CD4-positive, alpha-beta memory T cell (primary cell): ENCODE data around the gene UVSSA. TPM values are rescaled to one million over a fixed set of nuclear protein-coding genes. Genes with fewer than 3 reads are reported as not detected.
"Not testable (repeated sequence)": the region's sequence is repeated elsewhere in the genome, so short reads cannot be mapped to it uniquely, and the experiment has no call there.

Source experiments
- CTCF ChIA-PET: fragments of 350-600 bp; sonication (Branson Sonifier 250); formaldehyde crosslinking; loops from one replicate; lab custom pipeline; 2021; ENCODE audit warnings: inconsistent platforms; ENCODE audit not compliant: partially characterized antibody; lab: Charles Lee
- POLR2A ChIA-PET: fragments of 350-600 bp; sonication (Branson Sonifier 250); formaldehyde crosslinking; loops from one replicate; lab custom pipeline; 2021; ENCODE audit not compliant: partially characterized antibody; lab: Charles Lee
- DNase-seq, 5 donors: peaks; one replicate each; pipeline versions ENCODE4 v3.0.0 to v3.0.0-alpha.2; 2020 to 2022; ENCODE audit warnings: mixed read lengths in 1 of 5
- H3K27ac ChIP-seq: one replicate; pipeline ENCODE4 v1.7.0; 2013; ENCODE audit warnings: low read depth, low read length
- H3K27me3 ChIP-seq: 2 replicates; pipeline ENCODE4 v1.7.0; 2013; ENCODE audit warnings: mild to moderate bottlenecking, low read length, moderate library complexity; ENCODE audit not compliant: insufficient read depth
- H3K36me3 ChIP-seq: 2 replicates; pipeline ENCODE4 v1.7.0; 2013; ENCODE audit warnings: mild to moderate bottlenecking, low read length, moderate library complexity; ENCODE audit not compliant: insufficient read depth
- H3K4me1 ChIP-seq: 2 replicates; pipeline ENCODE4 v1.7.0; 2013; ENCODE audit warnings: mild to moderate bottlenecking, low read length, moderate library complexity; ENCODE audit not compliant: insufficient read depth
- H3K4me3 ChIP-seq, 2 donors: one replicate each; pipeline ENCODE4 v1.7.0; 2013; ENCODE audit warnings: low read length in 2 of 2, mild to moderate bottlenecking in 1 of 2
- H3K9me3 ChIP-seq, 2 donors: one replicate each; pipeline ENCODE4 v1.7.0; 2013; ENCODE audit warnings: low read length in 2 of 2, control low read depth in 1 of 2; ENCODE audit not compliant: control insufficient read depth in 1 of 2
- H3K27ac Mint-ChIP-seq, 7 donors: one replicate each; pipeline ENCODE4 v1.8.0; 2020 to 2021; ENCODE audit warnings: mixed read lengths in 7 of 7, mild to moderate bottlenecking in 6 of 7, inconsistent platforms in 3 of 7, moderate library complexity in 3 of 7
- H3K27me3 Mint-ChIP-seq, 2 donors: one replicate each; pipeline ENCODE4 v1.8.0; 2020 to 2021; ENCODE audit warnings: mixed read lengths in 2 of 2
- H3K36me3 Mint-ChIP-seq, 2 donors: one replicate each; pipeline ENCODE4 v1.8.0; 2020 to 2021; ENCODE audit warnings: mixed read lengths in 2 of 2, inconsistent platforms in 1 of 2, mild to moderate bottlenecking in 1 of 2
- H3K4me1 Mint-ChIP-seq, 4 donors: one replicate each; pipeline ENCODE4 v1.8.0; 2020 to 2021; ENCODE audit warnings: mixed read lengths in 4 of 4, mild to moderate bottlenecking in 1 of 4
- H3K4me3 Mint-ChIP-seq, 8 donors: one replicate each; pipeline ENCODE4 v1.8.0; 2020 to 2021; ENCODE audit warnings: mixed read lengths in 8 of 8, mild to moderate bottlenecking in 7 of 8, moderate library complexity in 6 of 8, inconsistent platforms in 3 of 8
- H3K9me3 Mint-ChIP-seq, 8 donors: one replicate each; pipeline ENCODE4 v1.8.0; 2020 to 2021; ENCODE audit warnings: mixed read lengths in 8 of 8, mild to moderate bottlenecking in 5 of 8, inconsistent platforms in 3 of 8, moderate library complexity in 1 of 8
- intact Hi-C: fragments of 100-400 bp; cut with micrococcal nuclease; formaldehyde crosslinking; loops from one replicate; pipeline ENCODE4 v1.15.1; 2023
- polyA plus RNA-seq, 2 donors: library from polyadenylated mRNA; unstranded; fragments of 300-500 nt; fragmentation: Illumina TruSeq; gene quantifications; one replicate each; pipeline ENCODE4 v1.2.3, GENCODE V29; 2021
- total RNA-seq, 2 experiments: library from RNA; stranded (reverse); gene quantifications; one replicate each; pipeline ENCODE4 v1.2.3, GENCODE V29; 2021

The UVSSA gene
- total and polyA plus RNA-seq, 4 experiments from 2014 or later, result 2.4 to 44.6 (median 25.6) TPM

- Mint-ChIP-seq H3K4me1 (peaks cover 0 to 4% (median under 1%) of the 10 kb centered on the region in 4 donors), H3K36me3 (peaks cover 33 to 36% of the 10 kb centered on the region in 2 donors), H3K27me3 (no peaks in the 10 kb centered on the region), H3K4me3 (no peak overlapping the region), H3K9me3 (peaks cover 0 to 2% (median 0%) of the 10 kb centered on the region in 8 donors), H3K27ac (no peak overlapping the region)
- DNase-seq, result peak in 1 of 5 donors; percentile 13
- Histone ChIP-seq H3K27ac (no peak overlapping the region), H3K9me3 (no peaks in the 10 kb centered on the region), H3K4me3 (no peak overlapping the region), H3K36me3 (no peaks in the 10 kb centered on the region), H3K27me3 (no peaks in the 10 kb centered on the region), H3K4me1 (no peaks in the 10 kb centered on the region)
- CTCF ChIA-PET, result interaction anchor here (1.7 kb wide), 1 partner anchor 12 kb away, joined by 3 read pairs; no protein-coding TSS in a partner anchor
- POLR2A ChIA-PET, result no interaction called here
- intact Hi-C loops, result no loop called here
These were observed 21.5 kb downstream of the UVSSA start for GRCh38 chr4:1368421-1369090.

DNA sequence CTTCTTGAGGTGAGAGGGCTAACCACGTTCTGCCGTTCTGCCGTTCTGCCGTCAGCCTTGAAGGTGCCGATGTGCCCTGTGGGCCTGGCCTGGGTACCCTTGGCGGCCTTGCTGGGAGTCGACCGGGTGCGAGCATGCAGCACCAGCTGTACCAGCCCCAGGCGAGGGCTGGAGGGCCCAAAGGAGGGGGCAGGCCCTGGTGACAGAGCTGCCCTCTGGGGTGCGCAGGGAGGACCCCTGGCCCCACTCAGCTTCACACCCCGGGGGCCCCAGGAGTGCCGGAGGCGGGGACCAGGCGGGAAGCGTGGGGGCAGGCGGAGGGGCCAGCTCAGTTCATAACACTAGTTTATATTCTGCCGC, 22.1 kb downstream of the UVSSA start:
- intact Hi-C loops, result no loop called here
- H3K36me3 Mint-ChIP-seq, result peaks cover 38 to 40% of the 10 kb centered on the region in 2 donors
- Histone ChIP-seq H3K27ac (no peak overlapping the region), H3K36me3 (no peaks in the 10 kb centered on the region), H3K9me3 (no peaks in the 10 kb centered on the region), H3K27me3 (no peaks in the 10 kb centered on the region), H3K4me1 (no peaks in the 10 kb centered on the region), H3K4me3 (no peak overlapping the region)
- DNase-seq, result peak in 1 of 5 donors; percentile 2
- peaks cover 0 to 4% (median 0%) of the 10 kb centered on the region in 4 donors for H3K4me1 Mint-ChIP-seq
- H3K4me3 Mint-ChIP-seq, result no peak overlapping the region
- no peaks in the 10 kb centered on the region for H3K27me3 Mint-ChIP-seq
- CTCF ChIA-PET, result interaction anchor here (1.7 kb wide), 1 partner anchor 13 kb away, joined by 3 read pairs; no protein-coding TSS in a partner anchor
- peaks cover 0 to 2% (median 0%) of the 10 kb centered on the region in 8 donors for H3K9me3 Mint-ChIP-seq
- H3K27ac Mint-ChIP-seq, result peak overlapping the region in 1 of 7 donors; percentile 46
- POLR2A ChIA-PET, result no interaction called here

DNA sequence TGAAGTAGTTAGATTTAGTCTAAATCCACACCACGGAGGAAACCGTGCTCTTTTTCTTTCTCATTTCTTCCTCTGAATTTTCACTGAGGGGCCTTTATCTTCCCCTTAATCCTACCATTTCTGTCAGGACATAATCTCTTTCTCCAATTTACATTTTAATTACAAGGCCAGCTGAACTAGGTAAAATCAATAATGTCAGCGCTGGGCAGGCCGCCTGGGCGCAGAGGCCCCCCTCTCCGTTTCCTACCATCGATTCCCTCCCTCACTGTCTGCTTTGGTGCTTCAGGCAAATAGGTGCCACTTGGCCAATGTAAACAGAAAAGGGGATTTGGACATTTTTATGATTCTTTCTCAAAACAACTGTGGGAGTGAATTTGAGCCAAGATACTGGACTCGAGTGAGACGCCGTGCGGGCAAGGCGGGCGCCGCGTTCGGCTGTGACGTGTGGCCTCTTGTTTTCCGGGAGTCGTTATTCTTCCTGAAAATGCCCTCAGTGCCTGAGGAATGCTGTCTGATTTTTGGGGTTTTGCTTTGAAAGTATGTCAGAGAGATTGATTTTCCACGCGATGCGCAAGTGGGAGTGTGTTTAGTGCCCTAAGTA, 22.6 kb downstream of the UVSSA start:
- H3K4me1 ChIP-seq, result no peaks in the 10 kb centered on the region
- ChIA-PET CTCF (interaction anchor here (1.7 kb wide), 1 partner anchor 13 kb away, joined by 3 read pairs; no protein-coding TSS in a partner anchor), POLR2A (no interaction called here)
- H3K27ac ChIP-seq, result no peak overlapping the region
- H3K27ac Mint-ChIP-seq, result peak overlapping the region in 1 of 7 donors; percentile 24
- H3K4me3 ChIP-seq, result no peak overlapping the region
- peaks cover 0 to 2% (median 0%) of the 10 kb centered on the region in 8 donors for H3K9me3 Mint-ChIP-seq
- no peaks in the 10 kb centered on the region for H3K27me3 ChIP-seq
- no peak overlapping the region for H3K4me3 Mint-ChIP-seq
- H3K36me3 Mint-ChIP-seq, result peaks cover 39 to 40% of the 10 kb centered on the region in 2 donors
- no peaks in the 10 kb centered on the region for H3K9me3 ChIP-seq
- no peaks in the 10 kb centered on the region for H3K27me3 Mint-ChIP-seq
- H3K36me3 ChIP-seq, result no peaks in the 10 kb centered on the region
- intact Hi-C loops, result no loop called here
- peaks cover 0 to 4% (median 0%) of the 10 kb centered on the region in 4 donors for H3K4me1 Mint-ChIP-seq
- no peak for DNase-seq

GRCh38 chr4:1370321-1371124, 23.5 kb downstream of the UVSSA start:
- H3K36me3 Mint-ChIP-seq, result peaks cover 39 to 40% of the 10 kb centered on the region in 2 donors
- Histone ChIP-seq H3K27me3 (no peaks in the 10 kb centered on the region), H3K4me1 (no peaks in the 10 kb centered on the region), H3K36me3 (no peaks in the 10 kb centered on the region), H3K27ac (no peak overlapping the region), H3K4me3 (no peak overlapping the region), H3K9me3 (no peaks in the 10 kb centered on the region)
- intact Hi-C loops, result no loop called here
- H3K9me3 Mint-ChIP-seq, result peaks cover 0 to 2% (median 0%) of the 10 kb centered on the region in 8 donors
- POLR2A ChIA-PET, result no interaction called here
- no peak overlapping the region for H3K4me3 Mint-ChIP-seq
- H3K27me3 Mint-ChIP-seq, result no peaks in the 10 kb centered on the region
- H3K4me1 Mint-ChIP-seq, result peaks cover 0 to 4% (median 0%) of the 10 kb centered on the region in 4 donors
- CTCF ChIA-PET, result interaction anchor here (1.7 kb wide), 1 partner anchor 14 kb away, joined by 3 read pairs; no protein-coding TSS in a partner anchor
- no peak overlapping the region for H3K27ac Mint-ChIP-seq
- peak in 1 of 5 donors; percentile 7 for DNase-seq

DNA sequence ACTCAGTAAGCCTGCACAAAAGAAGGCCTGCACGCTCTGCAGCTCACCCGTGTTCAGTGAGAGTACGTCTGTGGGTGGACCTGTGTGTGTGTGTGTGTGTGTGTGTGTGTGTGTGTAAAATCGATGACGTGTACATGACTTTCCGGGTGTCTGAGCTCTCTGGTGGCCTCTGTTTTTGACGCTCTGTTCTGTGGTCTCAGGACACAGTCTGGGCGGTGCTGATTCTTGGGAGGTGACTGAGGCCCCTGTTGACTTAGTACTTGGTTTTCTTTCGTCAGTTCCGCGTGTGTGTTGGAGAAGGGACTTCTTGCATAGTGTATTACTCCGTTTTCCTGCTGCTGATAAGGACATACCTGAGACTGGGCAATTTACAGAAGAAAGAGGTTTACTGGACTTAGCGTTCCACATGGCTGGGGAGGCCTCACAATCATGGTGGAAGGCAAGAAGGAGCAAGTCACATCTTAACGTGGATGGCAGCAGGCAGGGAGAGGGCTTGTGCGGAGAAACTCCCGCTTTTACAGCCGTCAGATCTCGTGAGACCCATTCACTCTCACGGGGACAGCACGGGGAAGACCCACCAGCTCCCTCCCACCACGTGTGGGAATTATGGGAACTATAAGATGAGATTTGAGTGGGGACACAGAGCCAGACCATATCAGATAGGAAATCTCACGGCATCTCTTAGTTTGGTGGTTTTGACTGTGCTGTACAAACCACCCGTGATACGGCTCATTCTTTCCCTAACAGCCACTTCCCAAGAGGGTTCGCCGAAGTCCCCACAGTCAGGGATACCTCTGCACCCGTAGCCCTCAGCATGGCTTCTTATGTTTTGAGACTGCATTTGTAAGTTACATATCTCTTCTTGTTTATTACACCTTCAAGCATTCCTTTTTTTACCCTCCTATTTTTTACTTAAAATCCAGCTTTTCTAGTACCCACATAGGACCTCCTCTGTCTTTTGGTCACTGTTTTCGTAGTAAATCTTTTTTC, 24.5 kb downstream of the UVSSA start:
- peaks cover 0 to 2% (median 0%) of the 10 kb centered on the region in 8 donors for H3K9me3 Mint-ChIP-seq
- no peaks in the 10 kb centered on the region for H3K27me3 Mint-ChIP-seq
- Histone ChIP-seq H3K9me3 (no peaks in the 10 kb centered on the region), H3K27ac (no peak overlapping the region), H3K4me1 (no peaks in the 10 kb centered on the region), H3K36me3 (no peaks in the 10 kb centered on the region), H3K4me3 (no peak overlapping the region), H3K27me3 (no peaks in the 10 kb centered on the region)
- H3K27ac Mint-ChIP-seq, result no peak overlapping the region
- H3K4me1 Mint-ChIP-seq, result peaks cover 0 to 4% (median 0%) of the 10 kb centered on the region in 4 donors
- POLR2A ChIA-PET, result no interaction called here
- CTCF ChIA-PET, result no interaction called here
- H3K36me3 Mint-ChIP-seq, result peaks cover 40% of the 10 kb centered on the region in 2 donors
- peak in 1 of 5 donors; percentile 2 for DNase-seq
- H3K4me3 Mint-ChIP-seq, result no peak overlapping the region
- intact Hi-C loops, result no loop called here

DNA sequence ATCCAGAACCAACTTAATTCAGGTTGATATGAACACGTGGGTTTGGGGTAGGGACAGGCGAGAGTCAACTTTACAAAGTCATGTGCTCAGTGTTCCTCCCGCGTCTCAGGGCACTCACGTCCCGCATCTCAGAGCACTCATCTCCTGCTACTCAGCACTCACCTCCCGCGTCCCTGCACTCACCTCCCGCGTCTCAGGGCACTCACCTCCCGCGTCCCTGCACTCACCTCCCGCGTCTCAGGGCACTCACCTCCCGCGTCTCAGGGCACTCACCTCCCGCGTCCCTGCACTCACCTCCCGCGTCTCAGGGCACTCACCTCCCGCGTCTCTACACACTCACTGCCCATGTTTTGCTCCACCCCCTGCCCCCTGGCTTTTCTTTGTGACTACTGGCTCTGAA, 25.6 kb downstream of the UVSSA start:
- H3K9me3 Mint-ChIP-seq, H3K4me3 ChIP-seq, intact Hi-C loops, H3K27me3 Mint-ChIP-seq, H3K4me3 Mint-ChIP-seq, H3K4me1 Mint-ChIP-seq, H3K4me1 ChIP-seq, POLR2A ChIA-PET, H3K36me3 ChIP-seq, H3K9me3 ChIP-seq, H3K27ac ChIP-seq, H3K27me3 ChIP-seq, CTCF ChIA-PET: not testable (repeated sequence)
- DNase-seq, result peak in 1 of 5 donors; percentile 29
- H3K27ac Mint-ChIP-seq, result peak overlapping the region in 1 of 7 donors; percentile 63
- H3K36me3 Mint-ChIP-seq, result peaks cover 40% of the 10 kb centered on the region in 2 donors
